ENCODE measurements around the gene OXSM. TPM values are rescaled to one million over a fixed set of nuclear protein-coding genes. Genes with fewer than 3 reads are reported as not detected.

OXSM gene
- total and polyA plus RNA-seq, 2 donors (not counting 1 experiment from before 2014, with no cell fraction given) = 9.9 to 14.9 TPM

GRCh38 chr3:25826510-25826909, 36.6 kb downstream of the OXSM start:
- H3K4me1 ChIP-seq (ENCODE audit: control insufficient read depth, extremely low read depth, insufficient read depth, low read length) = peaks cover 1% of the 10 kb centered on the region
- H3K9me3 ChIP-seq (ENCODE audit: control insufficient read depth, insufficient read depth, low read depth, low read length) = no peaks in the 10 kb centered on the region
- H3K4me3 ChIP-seq (replicated peaks in 1 of 4; ENCODE audit: control extremely low read depth in 1 of 4, insufficient read depth in 1 of 4, low read depth in 3 of 4, low read length in 4 of 4) = no peak overlapping the region
- no peak overlapping the region for H3K9ac ChIP-seq (ENCODE audit: insufficient read depth, low read length)
- no peaks in the 10 kb centered on the region for H3K79me2 ChIP-seq (ENCODE audit: control insufficient read depth, insufficient read depth, low read length)
- no peak overlapping the region for H2AFZ ChIP-seq (ENCODE audit: low read length)
- H3K27ac ChIP-seq (ENCODE audit: insufficient read depth, low read length) = no peak overlapping the region
- DNase-seq (ENCODE audit: low read depth in 2 of 2) = no peak
- no peaks in the 10 kb centered on the region for H3K27me3 ChIP-seq (ENCODE audit: control insufficient read depth, insufficient read depth, low read length)
- TF ChIP-seq CTCF (conservative IDR thresholded peaks at IDR 0.05 in 1 of 2, IDR thresholded peaks at IDR 0.05 in 1 of 2; ENCODE audit: low read depth in 1 of 2, low read length in 2 of 2) (no peak), EZH2 (IDR thresholded peaks at IDR 0.05; ENCODE audit: low read length, missing control alignments) (no peak)
- no peaks in the 10 kb centered on the region for H3K36me3 ChIP-seq (ENCODE audit: control insufficient read depth, insufficient read depth, low read length)
- no peaks in the 10 kb centered on the region for H4K20me1 ChIP-seq (ENCODE audit: control insufficient read depth, extremely low read depth, insufficient read depth, low read length)
- no peak overlapping the region for H3K4me2 ChIP-seq (ENCODE audit: extremely low read depth, insufficient read depth, low read length)

- Histone ChIP-seq H3K4me2 (ENCODE audit: extremely low read depth, insufficient read depth, low read length) (no peak overlapping the region), H3K36me3 (ENCODE audit: control insufficient read depth, insufficient read depth, low read length) (no peaks in the 10 kb centered on the region), H3K4me1 (ENCODE audit: control insufficient read depth, extremely low read depth, insufficient read depth, low read length) (no peaks in the 10 kb centered on the region), H3K9me3 (ENCODE audit: control insufficient read depth, insufficient read depth, low read depth, low read length) (no peaks in the 10 kb centered on the region), H3K79me2 (ENCODE audit: control insufficient read depth, insufficient read depth, low read length) (no peaks in the 10 kb centered on the region), H4K20me1 (ENCODE audit: control insufficient read depth, extremely low read depth, insufficient read depth, low read length) (no peaks in the 10 kb centered on the region), H3K4me3 (replicated peaks in 1 of 4; ENCODE audit: control extremely low read depth in 1 of 4, insufficient read depth in 1 of 4, low read depth in 3 of 4, low read length in 4 of 4) (no peak overlapping the region), H2AFZ (ENCODE audit: low read length) (no peak overlapping the region), H3K27ac (ENCODE audit: insufficient read depth, low read length) (no peak overlapping the region), H3K9ac (ENCODE audit: insufficient read depth, low read length) (no peak overlapping the region), H3K27me3 (ENCODE audit: control insufficient read depth, insufficient read depth, low read length) (no peaks in the 10 kb centered on the region)
- DNase-seq (ENCODE audit: low read depth in 2 of 2) = peak in 1 of 2 donors; percentile 7
- TF ChIP-seq CTCF (conservative IDR thresholded peaks at IDR 0.05 in 1 of 2, IDR thresholded peaks at IDR 0.05 in 1 of 2; ENCODE audit: low read depth in 1 of 2, low read length in 2 of 2) = no peak
- no peak for TF ChIP-seq EZH2 (IDR thresholded peaks at IDR 0.05; ENCODE audit: low read length, missing control alignments)
Measured at GRCh38 chr3:25830373-25831280, 40.7 kb downstream of the OXSM start.

GRCh38 chr3:25831578-25831977, 41.7 kb downstream of the OXSM start:
- H2AFZ ChIP-seq (ENCODE audit: low read length) = no peak overlapping the region
- peak; percentile 36 to 71 for DNase-seq (ENCODE audit: low read depth in 2 of 2)
- H3K27ac ChIP-seq (ENCODE audit: insufficient read depth, low read length) = no peak overlapping the region

More at GRCh38 chr3:25831578-25831977, 41.7 kb downstream of the OXSM start:
- H3K27me3 ChIP-seq (ENCODE audit: control insufficient read depth, insufficient read depth, low read length) = no peaks in the 10 kb centered on the region
- no peaks in the 10 kb centered on the region for H3K79me2 ChIP-seq (ENCODE audit: control insufficient read depth, insufficient read depth, low read length)
- no peak overlapping the region for H3K9ac ChIP-seq (ENCODE audit: insufficient read depth, low read length)
- H3K36me3 ChIP-seq (ENCODE audit: control insufficient read depth, insufficient read depth, low read length) = no peaks in the 10 kb centered on the region
- no peaks in the 10 kb centered on the region for H3K4me1 ChIP-seq (ENCODE audit: control insufficient read depth, extremely low read depth, insufficient read depth, low read length)
- TF ChIP-seq CTCF (conservative IDR thresholded peaks at IDR 0.05 in 1 of 2, IDR thresholded peaks at IDR 0.05 in 1 of 2; ENCODE audit: low read depth in 1 of 2, low read length in 2 of 2) (peak; percentile 60 to 67), EZH2 (IDR thresholded peaks at IDR 0.05; ENCODE audit: low read length, missing control alignments) (no peak)
- no peak overlapping the region for H3K4me3 ChIP-seq (replicated peaks in 1 of 4; ENCODE audit: control extremely low read depth in 1 of 4, insufficient read depth in 1 of 4, low read depth in 3 of 4, low read length in 4 of 4)
- no peaks in the 10 kb centered on the region for H4K20me1 ChIP-seq (ENCODE audit: control insufficient read depth, extremely low read depth, insufficient read depth, low read length)
- H3K9me3 ChIP-seq (ENCODE audit: control insufficient read depth, insufficient read depth, low read depth, low read length) = no peaks in the 10 kb centered on the region
- no peak overlapping the region for H3K4me2 ChIP-seq (ENCODE audit: extremely low read depth, insufficient read depth, low read length)

Measured in fibroblast of lung (primary cell).